Neuronal stem cell (in vitro differentiated cells): Measurements from ENCODE around the gene BRAT1.

ENCODE experiments used
- DNase-seq: peaks from one replicate; pipeline ENCODE4 v3.0.0-alpha.2; 2013; ENCODE audit warnings: low spot score
- H2AFZ ChIP-seq: one replicate; pipeline ENCODE4 v1.6.1; 2013; ENCODE audit warnings: mild to moderate bottlenecking, low read length, inconsistent platforms
- H2AK5ac ChIP-seq: 2 replicates; pipeline ENCODE4 v1.6.1; 2013; ENCODE audit warnings: low read depth, mild to moderate bottlenecking, inconsistent platforms, low read length, moderate library complexity, mixed read lengths
- H2BK120ac ChIP-seq: 2 replicates; pipeline ENCODE4 v1.6.1; 2013; ENCODE audit warnings: low read depth, mild to moderate bottlenecking, inconsistent platforms, low read length, moderate library complexity, mixed read lengths
- H2BK12ac ChIP-seq: one replicate; pipeline ENCODE4 v1.6.1; 2013; ENCODE audit warnings: low read length, inconsistent platforms
- H2BK15ac ChIP-seq: 2 replicates; pipeline ENCODE4 v1.6.1; 2013; ENCODE audit warnings: mild to moderate bottlenecking, low read length, inconsistent platforms, mixed read lengths
- H2BK5ac ChIP-seq: one replicate; pipeline ENCODE4 v1.6.1; 2013; ENCODE audit warnings: inconsistent platforms, mild to moderate bottlenecking, low read length, moderate library complexity
- H3K14ac ChIP-seq: one replicate; pipeline ENCODE4 v1.6.1; 2013; ENCODE audit warnings: low read length, inconsistent platforms
- H3K18ac ChIP-seq: 2 replicates; pipeline ENCODE4 v1.6.1; 2013; ENCODE audit warnings: low read length, inconsistent platforms
- H3K23ac ChIP-seq: 2 replicates; pipeline ENCODE4 v1.6.1; 2013; ENCODE audit warnings: low read depth, mild to moderate bottlenecking, mixed read lengths, low read length, inconsistent platforms; ENCODE audit not compliant: poor library complexity
- H3K27ac ChIP-seq: replicated peaks from 3 replicates; pipeline ENCODE4 v1.5.1; 2013; ENCODE audit warnings: low read length, inconsistent platforms
- H3K27me3 ChIP-seq, 3 experiments: 2 replicates each; pipeline ENCODE4 v1.6.1; 2013; ENCODE audit warnings: low read length in 3 of 3, mild to moderate bottlenecking in 2 of 3, inconsistent platforms in 1 of 3, low read depth in 1 of 3, mixed read lengths in 1 of 3, moderate library complexity in 1 of 3; ENCODE audit not compliant: control insufficient read depth in 3 of 3, insufficient read depth in 3 of 3
- H3K36me3 ChIP-seq, 2 donors: replicated peaks in 1 of 2; 2 replicates each; pipeline ENCODE4 v1.6.1; 2013; ENCODE audit warnings: low read length in 2 of 2; ENCODE audit not compliant: control insufficient read depth in 2 of 2, insufficient read depth in 2 of 2
- H3K4ac ChIP-seq: 2 replicates; pipeline ENCODE4 v1.6.1; 2013; ENCODE audit warnings: inconsistent platforms, mild to moderate bottlenecking, low read length, moderate library complexity
- H3K4me1 ChIP-seq, 2 donors: 1 replicate in 1 of 2; 2 replicates in 1 of 2; pipeline ENCODE4 v1.6.1; 2013; ENCODE audit warnings: low read length in 2 of 2, low read depth in 1 of 2; ENCODE audit not compliant: control insufficient read depth in 2 of 2, insufficient read depth in 1 of 2
- H3K4me2 ChIP-seq: one replicate; pipeline ENCODE4 v1.6.1; 2013; ENCODE audit warnings: mild to moderate bottlenecking, low read length, inconsistent platforms; ENCODE audit not compliant: insufficient read depth, poor library complexity, severe bottlenecking
- H3K4me3 ChIP-seq, 2 donors: 2 replicates each; pipeline ENCODE4 v1.5.1; 2013; ENCODE audit warnings: low read length in 2 of 2, mild to moderate bottlenecking in 2 of 2, inconsistent platforms in 1 of 2, moderate library complexity in 1 of 2
- H3K79me1 ChIP-seq: one replicate; pipeline ENCODE4 v1.6.1; 2013; ENCODE audit warnings: low read depth, mild to moderate bottlenecking, inconsistent platforms, low read length, moderate library complexity
- H3K9ac ChIP-seq: one replicate; pipeline ENCODE4 v1.6.1; 2013; ENCODE audit warnings: mild to moderate bottlenecking, low read depth, low read length, inconsistent platforms; ENCODE audit not compliant: poor library complexity
- H3K9me3 ChIP-seq, 2 donors: replicated peaks in 1 of 2; 2 replicates each; pipeline versions ENCODE3 to v1.6.1; 2013; ENCODE audit warnings: low read length in 2 of 2, mild to moderate bottlenecking in 2 of 2, inconsistent platforms in 1 of 2, low read depth in 1 of 2, mixed read lengths in 1 of 2, moderate library complexity in 1 of 2; ENCODE audit not compliant: control insufficient read depth in 2 of 2, insufficient read depth in 1 of 2
- H4K8ac ChIP-seq: one replicate; pipeline ENCODE4 v1.6.1; 2013; ENCODE audit warnings: low read depth, mild to moderate bottlenecking, inconsistent platforms, low read length, moderate library complexity
- H4K91ac ChIP-seq: one replicate; pipeline ENCODE4 v1.6.1; 2013; ENCODE audit warnings: low read length, low read depth, mild to moderate bottlenecking, inconsistent platforms; ENCODE audit not compliant: poor library complexity
- WGBS, 2 donors: extraction: QIAGEN DNeasy Blood & Tissue Kit; methylation state at CpG; one replicate each; pipeline ENCODE4 v1.1.7; 2013; ENCODE audit warnings: missing lambda C conversion rate in 2 of 2, mixed read lengths in 1 of 2; ENCODE audit not compliant: insufficient read length in 2 of 2, insufficient replicate concordance in 1 of 2; ENCODE audit errors: extremely low coverage in 2 of 2; 5-methylcytosine and 5-hydroxymethylcytosine counted together

BRAT1 gene

GRCh38 chr7:2514473-2515423, 40.6 kb downstream of the BRAT1 start:
- H3K9ac ChIP-seq: no peak overlapping the region
- H3K4me3 ChIP-seq: no peak overlapping the region
- H3K36me3 ChIP-seq: no peaks in the 10 kb centered on the region
- peak overlapping the region; percentile 99 for H2AK5ac ChIP-seq
- H3K4me1 ChIP-seq: peaks cover 43 to 58% of the 10 kb centered on the region in 2 donors
- H2BK15ac ChIP-seq: peak overlapping the region; percentile 96
- H3K18ac ChIP-seq: peak overlapping the region; percentile 44
- no peaks in the 10 kb centered on the region for H3K79me1 ChIP-seq
- H4K91ac ChIP-seq: no peak overlapping the region
- H3K4ac ChIP-seq: no peak overlapping the region
- no peak overlapping the region for H3K14ac ChIP-seq
- WGBS, 2 donors: no CpG with 5 or more reads among the region's 9 CpGs
- H2BK120ac ChIP-seq: no peak overlapping the region
- H4K8ac ChIP-seq: no peak overlapping the region
- H3K27ac ChIP-seq: no peak overlapping the region
- H2AFZ ChIP-seq: no peak overlapping the region
- H3K27me3 ChIP-seq: peaks cover 0 to 12% (median 0%) of the 10 kb centered on the region in 3 experiments
- peak overlapping the region; percentile 22 for H3K23ac ChIP-seq
- H2BK12ac ChIP-seq: peak overlapping the region; percentile 7
- H3K9me3 ChIP-seq: peaks cover 0 to 2% of the 10 kb centered on the region in 2 donors
- no peak for DNase-seq
- no peak overlapping the region for H3K4me2 ChIP-seq
- peak overlapping the region; percentile 35 for H2BK5ac ChIP-seq

GRCh38 chr7:2513702-2514101, 41.6 kb downstream of the BRAT1 start:
- H3K27ac ChIP-seq: no peak overlapping the region
- peak overlapping the region; percentile 95 for H2AK5ac ChIP-seq
- peak overlapping the region; percentile 85 for H3K4ac ChIP-seq
- H2AFZ ChIP-seq: no peak overlapping the region
- H3K79me1 ChIP-seq: no peaks in the 10 kb centered on the region
- H2BK12ac ChIP-seq: peak overlapping the region; percentile 100
- peaks cover 0 to 2% of the 10 kb centered on the region in 2 donors for H3K9me3 ChIP-seq
- no peak overlapping the region for H3K4me3 ChIP-seq
- no peak overlapping the region for H3K9ac ChIP-seq
- H4K8ac ChIP-seq: no peak overlapping the region
- peaks cover 0 to 12% (median 0%) of the 10 kb centered on the region in 3 experiments for H3K27me3 ChIP-seq
- peak overlapping the region; percentile 32 for H2BK5ac ChIP-seq
- H3K4me2 ChIP-seq: no peak overlapping the region
- no CpG with 5 or more reads among the region's 7 CpGs for WGBS, 2 donors
- peak overlapping the region; percentile 8 for H4K91ac ChIP-seq
- peaks cover 50 to 63% of the 10 kb centered on the region in 2 donors for H3K4me1 ChIP-seq
- H3K36me3 ChIP-seq: no peaks in the 10 kb centered on the region
- peak overlapping the region; percentile 91 for H2BK15ac ChIP-seq
- peak overlapping the region; percentile 48 for H2BK120ac ChIP-seq
- DNase-seq: no peak
- peak overlapping the region; percentile 76 for H3K23ac ChIP-seq
- peak overlapping the region; percentile 93 for H3K18ac ChIP-seq
- H3K14ac ChIP-seq: peak overlapping the region; percentile 97

GRCh38 chr7:2512713-2513112, 42.6 kb downstream of the BRAT1 start:
- Histone ChIP-seq H4K91ac (no peak overlapping the region), H2AK5ac (peak overlapping the region; percentile 99), H3K18ac (peak overlapping the region; percentile 55), H2BK15ac (peak overlapping the region; percentile 99), H3K14ac (no peak overlapping the region), H3K4me3 (no peak overlapping the region), H3K4me2 (no peak overlapping the region), H3K23ac (no peak overlapping the region), H3K9ac (peak overlapping the region; percentile 38), H4K8ac (no peak overlapping the region), H3K4ac (no peak overlapping the region), H3K27me3 (peaks cover 0 to 12% (median 0%) of the 10 kb centered on the region in 3 experiments), H2BK5ac (peak overlapping the region; percentile 97), H2AFZ (peak overlapping the region; percentile 23), H3K79me1 (no peaks in the 10 kb centered on the region), H3K4me1 (peaks cover 48 to 61% of the 10 kb centered on the region in 2 donors), H2BK120ac (peak overlapping the region; percentile 81), H3K27ac (no peak overlapping the region), H2BK12ac (no peak overlapping the region), H3K36me3 (no peaks in the 10 kb centered on the region), H3K9me3 (peaks cover 0 to 2% of the 10 kb centered on the region in 2 donors)
- no CpG with 5 or more reads among the region's 3 CpGs for WGBS, 2 donors
- DNase-seq: no peak

GRCh38 chr7:2512179-2512661, 43.1 kb downstream of the BRAT1 start:
- WGBS, 2 donors: no CpG with 5 or more reads among the region's 12 CpGs
- H3K4me1 ChIP-seq: peaks cover 44 to 56% of the 10 kb centered on the region in 2 donors

More at GRCh38 chr7:2512179-2512661, 43.1 kb downstream of the BRAT1 start:
- peak overlapping the region; percentile 25 for H3K14ac ChIP-seq
- H4K8ac ChIP-seq: no peak overlapping the region
- peaks cover 0 to 12% (median 0%) of the 10 kb centered on the region in 3 experiments for H3K27me3 ChIP-seq
- peak overlapping the region; percentile 99 for H2BK15ac ChIP-seq
- H3K36me3 ChIP-seq: no peaks in the 10 kb centered on the region
- no peak overlapping the region for H3K27ac ChIP-seq
- H4K91ac ChIP-seq: peak overlapping the region; percentile 69
- peak overlapping the region; percentile 81 for H2BK120ac ChIP-seq
- no peaks in the 10 kb centered on the region for H3K79me1 ChIP-seq
- peak overlapping the region; percentile 99 for H2AK5ac ChIP-seq
- H3K4ac ChIP-seq: peak overlapping the region; percentile 81
- peak overlapping the region; percentile 97 for H2BK5ac ChIP-seq
- peaks cover 0 to 2% of the 10 kb centered on the region in 2 donors for H3K9me3 ChIP-seq
- H3K23ac ChIP-seq: no peak overlapping the region
- H2BK12ac ChIP-seq: peak overlapping the region; percentile 87
- H3K18ac ChIP-seq: peak overlapping the region; percentile 97
- H3K4me2 ChIP-seq: no peak overlapping the region
- no peak for DNase-seq
- peak overlapping the region; percentile 78 for H2AFZ ChIP-seq
- no peak overlapping the region for H3K4me3 ChIP-seq
- peak overlapping the region; percentile 63 for H3K9ac ChIP-seq
